IMR-90 (cell line): Measurements from ENCODE around the gene CLDN18. TPM values are rescaled to one million over a fixed set of nuclear protein-coding genes. Genes with fewer than 3 reads are reported as not detected.

Experiments used
- ATAC-seq: fragments of 200-7000 bp; cut with Tn5 transposase; 2 replicates; pipeline ENCODE4 v1.9.1; 2020; ENCODE audit warnings: low read depth, mild to moderate bottlenecking, moderate library complexity
- BruUV-seq: library from RNA; stranded (reverse); fragments of 400-500 nt; replicated peaks from 2 replicates; lab custom pipeline; 2021; lab: Mats Ljungman, UMichigan
- CTCF ChIA-PET: fragments of 300-600 bp; formaldehyde crosslinking; extraction: SDS; loops from one replicate; lab custom pipeline; 2021; ENCODE audit warnings: antibody characterized with exemption; lab: Yijun Ruan, JAX
- POLR2A ChIA-PET: fragments of 300-600 bp; sonication (Branson Sonifier 250); formaldehyde crosslinking; loops from one replicate; lab custom pipeline; 2022; ENCODE audit warnings: antibody characterized with exemption; ENCODE audit not compliant: unreplicated experiment; lab: Charles Lee
- DNase-seq: peaks from one replicate; pipeline ENCODE4 v3.0.0; 2013
- H2AFZ ChIP-seq: replicated peaks from 2 replicates; pipeline ENCODE3; 2013; ENCODE audit warnings: low read length, mild to moderate bottlenecking; ENCODE audit not compliant: poor library complexity
- H2AK5ac ChIP-seq: 2 replicates; pipeline ENCODE4 v1.6.1; 2013; ENCODE audit warnings: low read depth, low read length, inconsistent platforms
- H2AK9ac ChIP-seq: replicated peaks from 2 replicates; pipeline ENCODE3; 2013; ENCODE audit warnings: mild to moderate bottlenecking, low read depth, low read length, moderate library complexity; ENCODE audit not compliant: poor library complexity
- H2BK120ac ChIP-seq: 2 replicates; pipeline ENCODE4 v1.6.1; 2013; ENCODE audit warnings: low read depth, low read length, inconsistent platforms
- H2BK15ac ChIP-seq: 3 replicates; pipeline ENCODE4 v1.6.1; 2013; ENCODE audit warnings: low read depth, low read length, inconsistent platforms
- H2BK20ac ChIP-seq: 2 replicates; pipeline ENCODE4 v1.6.1; 2013; ENCODE audit warnings: low read depth, mild to moderate bottlenecking, inconsistent platforms, low read length, moderate library complexity
- H2BK5ac ChIP-seq: 2 replicates; pipeline ENCODE4 v1.6.1; 2013; ENCODE audit warnings: mild to moderate bottlenecking, low read depth, low read length, inconsistent platforms; ENCODE audit not compliant: poor library complexity, severe bottlenecking
- H3K14ac ChIP-seq: replicated peaks from 2 replicates; pipeline ENCODE4 v1.6.1; 2013; ENCODE audit warnings: low read depth, low read length, inconsistent platforms
- H3K18ac ChIP-seq: 2 replicates; pipeline ENCODE4 v1.6.1; 2013; ENCODE audit warnings: low read depth, low read length, control low read depth
- H3K23ac ChIP-seq: 2 replicates; pipeline ENCODE4 v1.6.1; 2013; ENCODE audit warnings: low read depth, low read length, inconsistent platforms
- H3K27ac ChIP-seq: 2 replicates; pipeline ENCODE4 v1.5.1; 2013; ENCODE audit warnings: mild to moderate bottlenecking, control low read depth, low read length; ENCODE audit not compliant: insufficient read depth
- H3K27me3 ChIP-seq: 2 replicates; pipeline ENCODE4 v1.6.1; 2013; ENCODE audit warnings: low read length; ENCODE audit not compliant: control insufficient read depth, insufficient read depth
- H3K36me3 ChIP-seq: 2 replicates; pipeline ENCODE4 v1.6.1; 2013; ENCODE audit warnings: low read length, mixed read lengths; ENCODE audit not compliant: control insufficient read depth, insufficient read depth
- H3K4ac ChIP-seq: 2 replicates; pipeline ENCODE4 v1.6.1; 2013; ENCODE audit warnings: low read depth, low read length, inconsistent platforms
- H3K4me1 ChIP-seq: 2 replicates; pipeline ENCODE4 v1.6.1; 2013; ENCODE audit warnings: low read length, mixed read lengths; ENCODE audit not compliant: control insufficient read depth, insufficient read depth
- H3K4me2 ChIP-seq: 2 replicates; pipeline ENCODE4 v1.6.1; 2013; ENCODE audit warnings: low read depth, mild to moderate bottlenecking, control low read depth, low read length, moderate library complexity
- H3K4me3 ChIP-seq: 2 replicates; pipeline ENCODE4 v1.5.1; 2013; ENCODE audit warnings: low read depth, mild to moderate bottlenecking, control low read depth, low read length, moderate library complexity; ENCODE audit not compliant: insufficient read depth
- H3K56ac ChIP-seq: 2 replicates; pipeline ENCODE4 v1.6.1; 2013; ENCODE audit warnings: low read length, inconsistent platforms; ENCODE audit not compliant: insufficient read depth; ENCODE audit errors: extremely low read depth
- H3K79me1 ChIP-seq, 2 experiments: 2 replicates each; pipeline ENCODE4 v1.6.1; 2013; ENCODE audit warnings: low read length in 2 of 2, inconsistent platforms in 1 of 2, low read depth in 1 of 2
- H3K9ac ChIP-seq: 2 replicates; pipeline ENCODE4 v1.6.1; 2013; ENCODE audit warnings: low read depth, low read length, control low read depth
- H3K9me1 ChIP-seq: 2 replicates; pipeline ENCODE4 v1.6.1; 2013; ENCODE audit warnings: low read length, inconsistent platforms; ENCODE audit not compliant: insufficient read depth
- H3K9me3 ChIP-seq: 2 replicates; pipeline ENCODE4 v1.6.1; 2013; ENCODE audit warnings: low read length; ENCODE audit not compliant: control insufficient read depth, insufficient read depth
- H4K20me1 ChIP-seq: 2 replicates; pipeline ENCODE4 v1.6.1; 2013; ENCODE audit warnings: low read length, inconsistent platforms; ENCODE audit not compliant: insufficient read depth
- H4K5ac ChIP-seq: 2 replicates; pipeline ENCODE4 v1.6.1; 2013; ENCODE audit warnings: mild to moderate bottlenecking, low read depth, low read length, control low read depth
- H4K8ac ChIP-seq, 2 experiments: 2 replicates each; pipeline ENCODE4 v1.6.1; 2013; ENCODE audit warnings: low read depth in 2 of 2, low read length in 2 of 2, control low read depth in 1 of 2, inconsistent platforms in 1 of 2
- H4K91ac ChIP-seq: 2 replicates; pipeline ENCODE4 v1.6.1; 2013; ENCODE audit warnings: low read depth, low read length, inconsistent platforms; ENCODE audit not compliant: insufficient read depth
- BHLHE40 ChIP-seq: fragments of 150-350 bp; IDR thresholded peaks from 2 replicates; pipeline ENCODE4 v1.6.1; 2016; ENCODE audit warnings: mild to moderate bottlenecking, low read depth, low read length
- CEBPB ChIP-seq: IDR thresholded peaks from 2 replicates; pipeline ENCODE4 v1.6.1; 2012; ENCODE audit warnings: low read depth, low read length, improper control_type of control experiment
- CHD1 ChIP-seq: IDR thresholded peaks from 2 replicates; pipeline ENCODE4 v1.6.1; 2012; ENCODE audit warnings: low read depth, low read length, improper control_type of control experiment
- ELK1 ChIP-seq: fragments of 150-350 bp; IDR thresholded peaks from 2 replicates; pipeline ENCODE4 v1.6.1; 2016; ENCODE audit warnings: low read depth, mild to moderate bottlenecking, low read length, moderate library complexity, borderline replicate concordance
- FOS ChIP-seq: fragments of 150-350 bp; IDR thresholded peaks from 2 replicates; pipeline ENCODE4 v1.6.1; 2016; ENCODE audit warnings: low read depth, low read length
- MAFK ChIP-seq: IDR thresholded peaks from 2 replicates; pipeline ENCODE4 v1.6.1; 2012; ENCODE audit warnings: low read depth, low read length, improper control_type of control experiment
- MAZ ChIP-seq: IDR thresholded peaks from 2 replicates; pipeline ENCODE4 v1.6.1; 2012; ENCODE audit warnings: low read depth, mild to moderate bottlenecking, low read length, improper control_type of control experiment, moderate library complexity, borderline replicate concordance
- MXI1 ChIP-seq: IDR thresholded peaks from 2 replicates; pipeline ENCODE4 v1.6.1; 2012; ENCODE audit warnings: low read depth, mild to moderate bottlenecking, low read length, moderate library complexity, borderline replicate concordance
- POLR2A ChIP-seq: IDR thresholded peaks from 2 replicates; pipeline ENCODE4 v1.6.1; 2012; ENCODE audit warnings: mild to moderate bottlenecking, low read depth, low read length
- RAD21 ChIP-seq: IDR thresholded peaks from 2 replicates; pipeline ENCODE4 v1.6.1; 2012; ENCODE audit warnings: low read length, improper control_type of control experiment
- RFX5 ChIP-seq: IDR thresholded peaks from 2 replicates; pipeline ENCODE4 v1.8.0; 2012; ENCODE audit warnings: low read depth, mild to moderate bottlenecking, low read length, moderate library complexity
- SMC3 ChIP-seq: fragments of 150-350 bp; IDR thresholded peaks from 2 replicates; pipeline ENCODE4 v1.6.1; 2016; ENCODE audit warnings: low read depth, mild to moderate bottlenecking, antibody characterized with exemption, low read length, moderate library complexity
- USF2 ChIP-seq: fragments of 150-350 bp; IDR thresholded peaks from 2 replicates; pipeline ENCODE4 v1.6.1; 2017; ENCODE audit warnings: mild to moderate bottlenecking, antibody characterized with exemption, low read length, low read depth
- WGBS, 2 experiments: methylation state at CpG; one replicate each; pipeline versions ENCODE4 v1.1.5 to v1.1.7; 2013; ENCODE audit warnings: missing lambda C conversion rate in 2 of 2; ENCODE audit not compliant: insufficient read length in 1 of 2; ENCODE audit errors: extremely low coverage in 2 of 2; 5-methylcytosine and 5-hydroxymethylcytosine counted together
- dilution Hi-C: fragments of 300-500 bp; cut with HindIII; formaldehyde crosslinking; loops from one replicate; pipeline ENCODE4 v1.14.3; 2018; ENCODE audit warnings: low sequenced_read_pairs; ENCODE audit not compliant: unreplicated experiment
- in situ Hi-C: fragments of 300-500 bp; cut with MboI; formaldehyde crosslinking; loops from 3 replicates; pipeline ENCODE4 v1.14.3; 2019; ENCODE audit warnings: low sequenced_read_pairs, inconsistent platforms, mixed read lengths
- intact Hi-C: fragments of 100-400 bp; cut with micrococcal nuclease; formaldehyde crosslinking; loops from 2 replicates; pipeline ENCODE4 v1.10.0; 2022
- polyA plus RNA-seq, 3 experiments: library from polyadenylated mRNA; depleted of rRNA; stranded (reverse); fragments of >200 nt; gene quantifications; 2 replicates each; pipeline ENCODE4 v1.2.3, GENCODE V29; 2012; ENCODE audit warnings: low replicate concordance in 1 of 3
- total RNA-seq: library from RNA; depleted of rRNA; stranded (reverse); fragments of >200 nt; gene quantifications from 2 replicates; pipeline ENCODE4 v1.2.3, GENCODE V29; 2012
- TF ChIP-seq, protein P1 (sequence below): conservative IDR thresholded peaks from 2 replicates; pipeline ENCODE4 v1.5.1; 2012; ENCODE audit warnings: mild to moderate bottlenecking, low read depth, low read length, improper control_type of control experiment

Gene CLDN18
- total and polyA plus RNA-seq, 2 of the 4 experiments (the other 2 are of a cell fraction) = not detected

DNA sequence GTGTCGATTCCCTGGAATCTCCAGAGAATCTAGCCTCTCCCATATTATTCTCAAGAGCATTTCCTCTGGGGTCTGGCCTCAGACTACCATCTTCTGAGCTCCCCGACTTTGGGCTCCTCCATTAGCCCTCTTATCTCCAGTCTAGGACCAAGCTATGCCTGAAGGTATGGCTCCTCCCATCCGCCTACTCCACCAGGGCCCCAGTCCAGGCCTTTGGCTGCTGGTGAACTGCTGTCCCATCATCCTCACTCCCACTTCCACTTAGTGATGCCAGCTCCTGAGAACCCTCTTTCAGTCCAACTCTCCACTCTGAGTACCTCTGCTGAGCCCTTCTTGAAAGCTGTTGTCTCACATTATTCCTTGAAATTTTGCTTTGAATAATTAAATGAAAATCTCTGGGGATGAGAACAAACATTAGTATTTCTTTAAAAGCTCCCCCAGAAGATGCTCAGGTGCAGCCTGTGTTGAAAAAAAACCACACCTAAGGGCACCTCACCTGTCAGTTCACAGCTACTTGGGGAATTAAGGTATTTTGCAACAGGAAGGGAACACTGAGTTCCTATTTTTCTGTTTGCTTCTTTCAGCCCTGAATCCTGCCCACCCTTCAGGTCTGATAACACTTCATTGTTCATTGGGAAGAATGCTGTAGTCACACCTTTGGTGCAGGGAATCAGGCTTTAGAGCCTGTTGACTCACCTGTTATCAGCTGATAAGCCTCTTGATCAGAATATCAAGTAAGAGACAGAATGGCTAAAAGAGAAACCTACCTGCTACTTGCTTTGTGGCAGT is 9.5 kb downstream of the CLDN18 start:
- Histone ChIP-seq H2AK9ac (no peak overlapping the region), H2BK15ac (no peak overlapping the region), H2BK5ac (no peak overlapping the region), H2AFZ (no peak overlapping the region), H2BK20ac (no peak overlapping the region), H3K36me3 (peaks cover 1% of the 10 kb centered on the region; the same call in 1 of the 2 replicates), H3K4ac (no peak overlapping the region), H3K9me3 (no peaks in the 10 kb centered on the region), H3K4me1 (no peaks in the 10 kb centered on the region), H3K56ac (no peak overlapping the region), H3K9me1 (peaks cover 5% of the 10 kb centered on the region; the same call in 1 of the 2 replicates), H3K23ac (no peak overlapping the region), H3K4me3 (no peak overlapping the region), H3K18ac (no peak overlapping the region), H4K20me1 (no peaks in the 10 kb centered on the region), H3K4me2 (no peak overlapping the region), H3K79me1 (no peaks in the 10 kb centered on the region), H3K27ac (no peak overlapping the region), H4K8ac (no peak overlapping the region), H2BK120ac (no peak overlapping the region), H4K91ac (no peak overlapping the region), H3K14ac (no peak overlapping the region), H4K5ac (no peak overlapping the region), H3K27me3 (no peaks in the 10 kb centered on the region), H2AK5ac (no peak overlapping the region), H3K9ac (no peak overlapping the region)
- DNase-seq (no peak), ATAC-seq (no peak)
- TF ChIP-seq FOS = no peak
- no peak for TF ChIP-seq CHD1
- no peak for TF ChIP-seq MAZ
- no peak for TF ChIP-seq USF2
- no peak for TF ChIP-seq BHLHE40
- TF ChIP-seq RAD21 = no peak
- TF ChIP-seq RFX5 = no peak
- TF ChIP-seq ELK1 = no peak
- no peak for TF ChIP-seq MAFK
- TF ChIP-seq CEBPB = no peak
- no peak for TF ChIP-seq MXI1
- no peak for TF ChIP-seq SMC3
- no peak for TF ChIP-seq POLR2A
- TF ChIP-seq, protein P1, sequence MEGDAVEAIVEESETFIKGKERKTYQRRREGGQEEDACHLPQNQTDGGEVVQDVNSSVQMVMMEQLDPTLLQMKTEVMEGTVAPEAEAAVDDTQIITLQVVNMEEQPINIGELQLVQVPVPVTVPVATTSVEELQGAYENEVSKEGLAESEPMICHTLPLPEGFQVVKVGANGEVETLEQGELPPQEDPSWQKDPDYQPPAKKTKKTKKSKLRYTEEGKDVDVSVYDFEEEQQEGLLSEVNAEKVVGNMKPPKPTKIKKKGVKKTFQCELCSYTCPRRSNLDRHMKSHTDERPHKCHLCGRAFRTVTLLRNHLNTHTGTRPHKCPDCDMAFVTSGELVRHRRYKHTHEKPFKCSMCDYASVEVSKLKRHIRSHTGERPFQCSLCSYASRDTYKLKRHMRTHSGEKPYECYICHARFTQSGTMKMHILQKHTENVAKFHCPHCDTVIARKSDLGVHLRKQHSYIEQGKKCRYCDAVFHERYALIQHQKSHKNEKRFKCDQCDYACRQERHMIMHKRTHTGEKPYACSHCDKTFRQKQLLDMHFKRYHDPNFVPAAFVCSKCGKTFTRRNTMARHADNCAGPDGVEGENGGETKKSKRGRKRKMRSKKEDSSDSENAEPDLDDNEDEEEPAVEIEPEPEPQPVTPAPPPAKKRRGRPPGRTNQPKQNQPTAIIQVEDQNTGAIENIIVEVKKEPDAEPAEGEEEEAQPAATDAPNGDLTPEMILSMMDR = no peak
- dilution Hi-C loops = no loop called here
- POLR2A ChIA-PET = no interaction called here
- intact Hi-C loops = no loop called here
- 96% methylated on average over 3 of the region's 3 CpGs; no CpG with 5 or more reads in 1 of the 2 experiments for WGBS, 2 experiments
- CTCF ChIA-PET = no interaction called here
- no TSS peak for BruUV-seq
- in situ Hi-C loops = no loop called here
